Adrenal gland (tissue), 5 donors: ENCODE data around the gene RPS25.

Experiments used
- POLR2A ChIP-seq, 2 donors: fragments of 450-650 bp; IDR thresholded peaks; one replicate each; pipeline ENCODE4 v1.6.1; 2017; ENCODE audit warnings: antibody characterized with exemption in 2 of 2, mild to moderate bottlenecking in 2 of 2, moderate library complexity in 1 of 2
- TF ChIP-seq, protein P1 (sequence below), 6 experiments: fragments of 450-650 bp in 4 of 6; fragments of 200-600 bp in 2 of 6; sonication (generic) in 1 of 6; IDR thresholded peaks; 1 replicate in 5 of 6; 2 replicates in 1 of 6; pipeline versions ENCODE4 v1.5.1 to v1.8.0; 2016 to 2021; ENCODE audit warnings: antibody characterized with exemption in 6 of 6, mild to moderate bottlenecking in 2 of 6, moderate library complexity in 1 of 6
- donor health status: DM: no; HTN: no; CAD: no.

DNA sequence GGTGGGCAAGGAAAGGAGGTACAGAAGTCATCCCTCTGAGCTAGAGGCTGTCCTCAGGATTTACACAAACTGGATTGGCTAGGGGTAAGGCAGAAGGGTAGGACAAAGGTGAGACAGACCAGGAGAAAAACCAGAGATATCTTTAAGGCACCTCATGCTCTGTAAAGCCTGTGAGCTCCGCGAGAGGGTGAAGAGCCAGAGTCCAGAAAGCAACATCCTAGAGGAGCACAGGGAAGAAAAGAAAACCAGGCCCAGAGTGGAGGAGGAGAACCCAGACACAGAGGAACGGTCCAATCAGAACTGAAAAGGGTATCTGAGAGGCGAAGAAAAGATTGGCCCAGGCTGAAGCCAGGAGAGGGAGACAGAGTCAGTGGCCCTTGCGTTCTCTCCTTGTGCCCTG, 7.4 kb upstream of the RPS25 start:
- TF ChIP-seq POLR2A (IDR thresholded peaks at IDR 0.05), result no peak
- TF ChIP-seq, protein P1, sequence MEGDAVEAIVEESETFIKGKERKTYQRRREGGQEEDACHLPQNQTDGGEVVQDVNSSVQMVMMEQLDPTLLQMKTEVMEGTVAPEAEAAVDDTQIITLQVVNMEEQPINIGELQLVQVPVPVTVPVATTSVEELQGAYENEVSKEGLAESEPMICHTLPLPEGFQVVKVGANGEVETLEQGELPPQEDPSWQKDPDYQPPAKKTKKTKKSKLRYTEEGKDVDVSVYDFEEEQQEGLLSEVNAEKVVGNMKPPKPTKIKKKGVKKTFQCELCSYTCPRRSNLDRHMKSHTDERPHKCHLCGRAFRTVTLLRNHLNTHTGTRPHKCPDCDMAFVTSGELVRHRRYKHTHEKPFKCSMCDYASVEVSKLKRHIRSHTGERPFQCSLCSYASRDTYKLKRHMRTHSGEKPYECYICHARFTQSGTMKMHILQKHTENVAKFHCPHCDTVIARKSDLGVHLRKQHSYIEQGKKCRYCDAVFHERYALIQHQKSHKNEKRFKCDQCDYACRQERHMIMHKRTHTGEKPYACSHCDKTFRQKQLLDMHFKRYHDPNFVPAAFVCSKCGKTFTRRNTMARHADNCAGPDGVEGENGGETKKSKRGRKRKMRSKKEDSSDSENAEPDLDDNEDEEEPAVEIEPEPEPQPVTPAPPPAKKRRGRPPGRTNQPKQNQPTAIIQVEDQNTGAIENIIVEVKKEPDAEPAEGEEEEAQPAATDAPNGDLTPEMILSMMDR (IDR thresholded peaks at IDR 0.05), result no peak
